ENCODE results near the gene MAN1A1.

- TF ChIP-seq CTCF (conservative IDR thresholded peaks at IDR 0.05 in 1 of 2, IDR thresholded peaks at IDR 0.05 in 1 of 2; ENCODE audit: extremely low read depth in 1 of 2, insufficient read depth in 1 of 2, low read depth in 1 of 2, low read length in 2 of 2) (no peak), EZH2 (IDR thresholded peaks at IDR 0.05; ENCODE audit: borderline replicate concordance, low read length) (no peak)
These were observed 154.4 kb downstream of the MAN1A1 start for GRCh38 chr6:119195204-119195603.

All from mammary epithelial cell (primary cell).